CD4-positive, alpha-beta memory T cell (primary cell): ENCODE measurements around the gene STRN. TPM values are rescaled to one million over a fixed set of nuclear protein-coding genes. Genes with fewer than 3 reads are reported as not detected.
A peak's percentile ranks its signal among the peaks of the same experiment; 100 is the strongest.
"Not testable (repeated sequence)": the region's sequence is repeated elsewhere in the genome, so short reads cannot be mapped to it uniquely, and the experiment has no call there.

ENCODE experiments used
- CTCF ChIA-PET: fragments of 350-600 bp; sonication (Branson Sonifier 250); formaldehyde crosslinking; loops from one replicate; lab custom pipeline; 2021; ENCODE audit warnings: inconsistent platforms; ENCODE audit not compliant: partially characterized antibody; lab: Charles Lee
- POLR2A ChIA-PET: fragments of 350-600 bp; sonication (Branson Sonifier 250); formaldehyde crosslinking; loops from one replicate; lab custom pipeline; 2021; ENCODE audit not compliant: partially characterized antibody; lab: Charles Lee
- DNase-seq, 5 donors: peaks; one replicate each; pipeline versions ENCODE4 v3.0.0 to v3.0.0-alpha.2; 2020 to 2022; ENCODE audit warnings: mixed read lengths in 1 of 5
- H3K27ac ChIP-seq: one replicate; pipeline ENCODE4 v1.7.0; 2013; ENCODE audit warnings: low read depth, low read length
- H3K27me3 ChIP-seq: 2 replicates; pipeline ENCODE4 v1.7.0; 2013; ENCODE audit warnings: mild to moderate bottlenecking, low read length, moderate library complexity; ENCODE audit not compliant: insufficient read depth
- H3K36me3 ChIP-seq: 2 replicates; pipeline ENCODE4 v1.7.0; 2013; ENCODE audit warnings: mild to moderate bottlenecking, low read length, moderate library complexity; ENCODE audit not compliant: insufficient read depth
- H3K4me1 ChIP-seq: 2 replicates; pipeline ENCODE4 v1.7.0; 2013; ENCODE audit warnings: mild to moderate bottlenecking, low read length, moderate library complexity; ENCODE audit not compliant: insufficient read depth
- H3K4me3 ChIP-seq, 2 donors: one replicate each; pipeline ENCODE4 v1.7.0; 2013; ENCODE audit warnings: low read length in 2 of 2, mild to moderate bottlenecking in 1 of 2
- H3K9me3 ChIP-seq, 2 donors: one replicate each; pipeline ENCODE4 v1.7.0; 2013; ENCODE audit warnings: low read length in 2 of 2, control low read depth in 1 of 2; ENCODE audit not compliant: control insufficient read depth in 1 of 2
- H3K27ac Mint-ChIP-seq, 7 donors: one replicate each; pipeline ENCODE4 v1.8.0; 2020 to 2021; ENCODE audit warnings: mixed read lengths in 7 of 7, mild to moderate bottlenecking in 6 of 7, inconsistent platforms in 3 of 7, moderate library complexity in 3 of 7
- H3K27me3 Mint-ChIP-seq, 2 donors: one replicate each; pipeline ENCODE4 v1.8.0; 2020 to 2021; ENCODE audit warnings: mixed read lengths in 2 of 2
- H3K36me3 Mint-ChIP-seq, 2 donors: one replicate each; pipeline ENCODE4 v1.8.0; 2020 to 2021; ENCODE audit warnings: mixed read lengths in 2 of 2, inconsistent platforms in 1 of 2, mild to moderate bottlenecking in 1 of 2
- H3K4me1 Mint-ChIP-seq, 4 donors: one replicate each; pipeline ENCODE4 v1.8.0; 2020 to 2021; ENCODE audit warnings: mixed read lengths in 4 of 4, mild to moderate bottlenecking in 1 of 4
- H3K4me3 Mint-ChIP-seq, 8 donors: one replicate each; pipeline ENCODE4 v1.8.0; 2020 to 2021; ENCODE audit warnings: mixed read lengths in 8 of 8, mild to moderate bottlenecking in 7 of 8, moderate library complexity in 6 of 8, inconsistent platforms in 3 of 8
- H3K9me3 Mint-ChIP-seq, 8 donors: one replicate each; pipeline ENCODE4 v1.8.0; 2020 to 2021; ENCODE audit warnings: mixed read lengths in 8 of 8, mild to moderate bottlenecking in 5 of 8, inconsistent platforms in 3 of 8, moderate library complexity in 1 of 8
- intact Hi-C: fragments of 100-400 bp; cut with micrococcal nuclease; formaldehyde crosslinking; loops from one replicate; pipeline ENCODE4 v1.15.1; 2023
- polyA plus RNA-seq, 2 donors: library from polyadenylated mRNA; unstranded; fragments of 300-500 nt; fragmentation: Illumina TruSeq; gene quantifications; one replicate each; pipeline ENCODE4 v1.2.3, GENCODE V29; 2021
- total RNA-seq, 2 experiments: library from RNA; stranded (reverse); gene quantifications; one replicate each; pipeline ENCODE4 v1.2.3, GENCODE V29; 2021

The STRN gene
- total and polyA plus RNA-seq, 4 experiments from 2014 or later: 6.7 to 33.4 (median 19.6) TPM

- Mint-ChIP-seq H3K27ac (no peak overlapping the region), H3K27me3 (no peaks in the 10 kb centered on the region), H3K4me1 (peaks cover 0 to 6% (median under 1%) of the 10 kb centered on the region in 4 donors), H3K4me3 (no peak overlapping the region), H3K9me3 (peaks cover 0 to 2% (median 0%) of the 10 kb centered on the region in 8 donors), H3K36me3 (peaks cover 34 to 54% of the 10 kb centered on the region in 2 donors)
- CTCF ChIA-PET: no interaction called here
- intact Hi-C loops: loop anchor here (10.0 kb wide), 1 partner anchor 112 kb away; no protein-coding TSS in a partner anchor
- Histone ChIP-seq H3K36me3 (peaks cover 6% of the 10 kb centered on the region), H3K4me1 (no peaks in the 10 kb centered on the region), H3K27me3 (no peaks in the 10 kb centered on the region), H3K9me3 (no peaks in the 10 kb centered on the region), H3K4me3 (no peak overlapping the region), H3K27ac (no peak overlapping the region)
- POLR2A ChIA-PET: no interaction called here
- DNase-seq: no peak
Observed at GRCh38 chr2:36892805-36893204, 73.5 kb downstream of the STRN start.

- Mint-ChIP-seq H3K27ac (peak overlapping the region in 1 of 7 donors; percentile 22), H3K9me3 (no peaks in the 10 kb centered on the region), H3K4me1 (peaks cover 0 to 6% (median under 1%) of the 10 kb centered on the region in 4 donors), H3K27me3 (no peaks in the 10 kb centered on the region), H3K4me3 (no peak overlapping the region), H3K36me3 (peaks cover 47 to 54% of the 10 kb centered on the region in 2 donors)
- peaks cover 6% of the 10 kb centered on the region for H3K36me3 ChIP-seq
- H3K27ac ChIP-seq: no peak overlapping the region
- H3K4me1 ChIP-seq: no peaks in the 10 kb centered on the region
- ChIA-PET CTCF (no interaction called here), POLR2A (no interaction called here)
- no peak for DNase-seq
- no peaks in the 10 kb centered on the region for H3K9me3 ChIP-seq
- H3K27me3 ChIP-seq: no peaks in the 10 kb centered on the region
- no peak overlapping the region for H3K4me3 ChIP-seq
- intact Hi-C loops: loop anchor here (10.0 kb wide), 1 partner anchor 115 kb away; no protein-coding TSS in a partner anchor
Observed at GRCh38 chr2:36889795-36890194, 76.5 kb downstream of the STRN start.

GRCh38 chr2:36887095-36887494, 79.2 kb downstream of the STRN start:
- H3K4me3 Mint-ChIP-seq, H3K9me3 Mint-ChIP-seq, H3K9me3 ChIP-seq, H3K4me1 ChIP-seq, intact Hi-C loops, POLR2A ChIA-PET, H3K4me1 Mint-ChIP-seq, H3K27me3 Mint-ChIP-seq, H3K27me3 ChIP-seq, H3K27ac Mint-ChIP-seq, H3K27ac ChIP-seq, DNase-seq, CTCF ChIA-PET, H3K4me3 ChIP-seq: not testable (repeated sequence)
- H3K36me3 ChIP-seq: peaks cover 21% of the 10 kb centered on the region
- H3K36me3 Mint-ChIP-seq: peaks cover 46 to 48% of the 10 kb centered on the region in 2 donors

GRCh38 chr2:36886664-36887063, 79.7 kb downstream of the STRN start:
- Histone ChIP-seq H3K36me3 (peaks cover 21% of the 10 kb centered on the region), H3K27me3 (no peaks in the 10 kb centered on the region), H3K27ac (no peak overlapping the region), H3K4me3 (no peak overlapping the region), H3K4me1 (no peaks in the 10 kb centered on the region), H3K9me3 (no peaks in the 10 kb centered on the region)
- DNase-seq: no peak
- POLR2A ChIA-PET: no interaction called here
- Mint-ChIP-seq H3K36me3 (peaks cover 48% of the 10 kb centered on the region in 2 donors), H3K4me1 (peaks cover 0 to 6% (median under 1%) of the 10 kb centered on the region in 4 donors), H3K27me3 (no peaks in the 10 kb centered on the region), H3K9me3 (no peaks in the 10 kb centered on the region), H3K27ac (peak overlapping the region in 2 of 7 donors; percentile 30 to 43), H3K4me3 (no peak overlapping the region)
- CTCF ChIA-PET: no interaction called here
- intact Hi-C loops: no loop called here

GRCh38 chr2:36885605-36886004, 80.7 kb downstream of the STRN start:
- no peak for DNase-seq
- intact Hi-C loops: no loop called here
- Histone ChIP-seq H3K36me3 (peaks cover 21% of the 10 kb centered on the region), H3K4me1 (no peaks in the 10 kb centered on the region), H3K9me3 (no peaks in the 10 kb centered on the region), H3K27me3 (no peaks in the 10 kb centered on the region), H3K4me3 (no peak overlapping the region), H3K27ac (no peak overlapping the region)
- Mint-ChIP-seq H3K27me3 (no peaks in the 10 kb centered on the region), H3K9me3 (no peaks in the 10 kb centered on the region), H3K4me1 (peaks cover 0 to 6% (median under 1%) of the 10 kb centered on the region in 4 donors), H3K4me3 (no peak overlapping the region), H3K36me3 (peaks cover 46 to 48% of the 10 kb centered on the region in 2 donors), H3K27ac (no peak overlapping the region)
- POLR2A ChIA-PET: no interaction called here
- CTCF ChIA-PET: no interaction called here

- Histone ChIP-seq H3K4me3 (no peak overlapping the region), H3K4me1 (no peaks in the 10 kb centered on the region), H3K27me3 (no peaks in the 10 kb centered on the region), H3K27ac (no peak overlapping the region), H3K36me3 (peaks cover 21% of the 10 kb centered on the region), H3K9me3 (no peaks in the 10 kb centered on the region)
- no peak for DNase-seq
- POLR2A ChIA-PET: no interaction called here
- no peak overlapping the region for H3K27ac Mint-ChIP-seq
- H3K36me3 Mint-ChIP-seq: peaks cover 35 to 50% of the 10 kb centered on the region in 2 donors
- CTCF ChIA-PET: no interaction called here
- H3K4me3 Mint-ChIP-seq: no peak overlapping the region
- intact Hi-C loops: no loop called here
- H3K27me3 Mint-ChIP-seq: no peaks in the 10 kb centered on the region
- H3K9me3 Mint-ChIP-seq: no peaks in the 10 kb centered on the region
- H3K4me1 Mint-ChIP-seq: no peaks in the 10 kb centered on the region
Observed at GRCh38 chr2:36882532-36882931, 83.8 kb downstream of the STRN start.

GRCh38 chr2:36881816-36882215, 84.5 kb downstream of the STRN start:
- H3K4me3 Mint-ChIP-seq: no peak overlapping the region

More at GRCh38 chr2:36881816-36882215, 84.5 kb downstream of the STRN start:
- Histone ChIP-seq H3K4me3 (no peak overlapping the region), H3K27me3 (no peaks in the 10 kb centered on the region), H3K9me3 (no peaks in the 10 kb centered on the region), H3K36me3 (peaks cover 21% of the 10 kb centered on the region), H3K4me1 (no peaks in the 10 kb centered on the region), H3K27ac (no peak overlapping the region)
- intact Hi-C loops: no loop called here
- Mint-ChIP-seq H3K27ac (no peak overlapping the region), H3K27me3 (no peaks in the 10 kb centered on the region), H3K4me1 (no peaks in the 10 kb centered on the region), H3K36me3 (peaks cover 37 to 55% of the 10 kb centered on the region in 2 donors), H3K9me3 (no peaks in the 10 kb centered on the region)
- DNase-seq: no peak
- CTCF ChIA-PET: no interaction called here
- POLR2A ChIA-PET: no interaction called here
